Left renal pelvis (tissue), 4 donors: ENCODE results near the gene SNED1. TPM values are rescaled to one million over a fixed set of nuclear protein-coding genes. Genes with fewer than 3 reads are reported as not detected.

ENCODE experiments used
- DNase-seq, 4 donors: peaks; one replicate each; pipeline ENCODE4 v3.0.0-alpha.2; 2013; ENCODE audit warnings: low read depth in 4 of 4, low spot score in 3 of 4
- polyA plus RNA-seq, 4 donors: library from polyadenylated mRNA; unstranded; fragments of 120-200 nt; gene quantifications; one replicate each; pipeline ENCODE4 v1.2.1, GENCODE V29; 2013; ENCODE audit not compliant: insufficient read length in 4 of 4

The SNED1 gene
- polyA plus RNA-seq, 4 donors, result 7.3 to 10.8 (median 8.6) TPM

DNA sequence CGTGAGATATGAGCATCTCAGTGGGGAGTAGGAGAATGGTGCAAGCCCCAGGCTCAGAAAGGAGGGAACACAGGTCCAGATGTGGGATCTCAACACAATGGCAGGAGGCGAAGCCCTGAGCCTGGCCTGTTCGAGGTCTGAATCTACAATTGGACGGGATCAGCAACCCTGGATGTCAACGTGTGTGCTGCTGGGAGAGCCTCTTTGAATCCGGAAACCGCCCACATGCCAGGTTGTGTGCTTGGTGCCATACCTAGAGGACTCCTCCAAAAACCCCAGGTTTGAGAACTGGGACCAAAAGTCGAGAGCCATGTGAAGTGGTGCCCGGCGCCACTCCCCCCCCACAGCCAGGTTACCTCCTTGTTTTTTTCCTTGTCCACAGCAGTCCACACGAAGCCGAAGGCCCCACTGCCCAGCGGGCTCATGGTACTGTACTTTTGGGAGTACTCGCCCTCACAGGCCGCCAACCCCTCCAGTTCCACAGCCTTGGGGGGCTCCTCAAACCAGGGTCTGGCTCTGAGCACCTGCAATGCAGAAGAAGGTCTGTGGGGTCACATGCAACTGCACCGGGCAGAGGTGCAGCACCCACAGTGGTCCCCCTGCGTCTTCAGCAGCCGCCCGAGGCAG lies 124.1 kb downstream of the SNED1 start:
- DNase-seq, result no peak

DNA sequence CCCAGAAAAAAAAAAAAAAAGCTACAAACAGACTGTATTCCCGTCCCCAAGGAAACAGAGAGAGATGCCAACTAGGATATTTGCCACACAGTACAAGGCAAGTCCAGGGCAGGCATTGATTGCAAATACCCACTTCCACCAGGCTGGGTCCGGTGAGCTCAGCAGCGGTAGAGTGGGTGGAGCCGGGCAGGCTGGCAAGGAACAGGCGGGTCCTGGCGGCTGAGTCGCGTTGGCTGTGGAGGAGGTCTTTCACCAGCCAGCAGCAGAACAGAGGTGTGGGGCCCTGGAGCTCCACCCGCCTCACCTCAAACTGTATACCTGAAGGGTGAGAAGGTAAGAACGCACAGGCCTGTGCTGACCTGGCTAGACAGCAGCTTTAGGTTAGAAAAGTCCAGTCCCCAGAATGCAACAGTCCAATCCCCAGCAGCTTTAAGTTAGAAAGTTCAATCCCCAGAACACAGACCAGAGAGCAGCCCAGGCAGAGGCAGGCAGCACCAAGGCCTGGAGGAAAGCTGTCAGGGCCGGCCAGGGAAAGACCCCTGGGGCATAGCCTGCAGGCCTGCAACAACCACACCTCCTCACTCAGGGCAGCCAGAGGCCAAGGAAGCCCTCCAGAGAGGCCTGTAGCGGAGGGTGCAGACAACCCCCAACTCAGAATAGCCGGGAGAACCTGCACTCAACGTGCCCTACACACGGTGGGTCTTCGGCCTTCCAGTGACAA lies 125.6 kb downstream of the SNED1 start:
- no peak for DNase-seq

DNA sequence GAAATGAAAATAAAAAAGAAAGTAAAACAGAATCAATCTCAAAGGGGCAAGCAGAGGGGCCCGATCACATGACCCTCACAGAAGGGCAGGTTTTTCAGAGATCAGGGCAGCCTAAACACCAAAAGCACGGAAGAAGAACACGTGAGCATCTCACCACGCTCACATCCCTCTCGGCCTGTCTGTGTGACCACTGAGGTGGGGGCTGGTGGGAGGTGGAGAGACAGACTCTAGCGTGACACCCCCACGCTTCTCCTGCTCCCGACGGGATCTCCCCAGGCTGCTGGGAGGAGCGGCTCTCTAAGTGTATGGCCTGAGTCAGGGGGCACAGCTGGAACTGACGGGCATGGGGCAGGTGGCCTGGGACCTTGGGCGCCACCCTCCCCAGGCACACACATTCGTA lies 127.2 kb downstream of the SNED1 start:
- no peak for DNase-seq

DNA sequence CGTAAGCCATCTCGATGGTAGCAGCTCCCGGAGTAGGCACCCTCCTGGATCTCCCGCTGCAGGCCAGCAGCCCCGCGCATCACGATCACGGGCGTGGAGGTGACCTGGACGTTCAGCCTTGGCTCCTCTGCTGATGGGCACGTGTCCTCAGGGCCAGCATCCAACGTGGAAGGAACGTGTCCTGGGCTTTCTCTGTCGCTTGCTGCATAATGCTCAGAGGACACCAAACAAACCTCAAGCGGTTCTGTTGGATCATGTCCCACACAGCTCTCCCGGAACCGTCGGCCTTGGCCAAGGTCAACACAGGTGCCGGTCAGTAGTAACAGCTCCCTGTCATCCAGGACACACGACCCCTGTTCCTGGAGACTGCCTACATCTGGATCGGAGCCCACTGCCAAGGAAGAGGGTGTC lies 127.8 kb downstream of the SNED1 start:
- no peak for DNase-seq

GRCh38 chr2:241126771-241127202 lies 128.4 kb downstream of the SNED1 start:
- no peak for DNase-seq

DNA sequence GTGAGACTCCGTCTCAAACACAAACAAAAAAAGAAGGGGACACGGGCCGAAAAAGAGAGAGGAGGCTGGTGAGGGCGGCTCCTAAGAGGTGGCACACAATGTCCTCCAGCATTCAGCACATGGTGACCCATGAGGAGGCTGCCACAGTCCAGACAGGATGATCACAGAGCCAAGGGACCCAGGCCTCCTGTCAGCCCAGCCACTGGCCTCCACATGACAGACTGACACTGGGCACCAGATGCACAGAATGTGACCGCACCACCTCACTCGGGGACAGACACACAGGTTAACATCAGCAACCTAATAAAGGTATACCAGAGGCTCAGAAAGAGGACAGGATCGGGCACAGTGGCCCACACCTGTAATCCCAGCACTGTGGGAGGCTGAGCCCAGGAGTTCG lies 129.8 kb downstream of the SNED1 start:
- DNase-seq, result no peak

DNA sequence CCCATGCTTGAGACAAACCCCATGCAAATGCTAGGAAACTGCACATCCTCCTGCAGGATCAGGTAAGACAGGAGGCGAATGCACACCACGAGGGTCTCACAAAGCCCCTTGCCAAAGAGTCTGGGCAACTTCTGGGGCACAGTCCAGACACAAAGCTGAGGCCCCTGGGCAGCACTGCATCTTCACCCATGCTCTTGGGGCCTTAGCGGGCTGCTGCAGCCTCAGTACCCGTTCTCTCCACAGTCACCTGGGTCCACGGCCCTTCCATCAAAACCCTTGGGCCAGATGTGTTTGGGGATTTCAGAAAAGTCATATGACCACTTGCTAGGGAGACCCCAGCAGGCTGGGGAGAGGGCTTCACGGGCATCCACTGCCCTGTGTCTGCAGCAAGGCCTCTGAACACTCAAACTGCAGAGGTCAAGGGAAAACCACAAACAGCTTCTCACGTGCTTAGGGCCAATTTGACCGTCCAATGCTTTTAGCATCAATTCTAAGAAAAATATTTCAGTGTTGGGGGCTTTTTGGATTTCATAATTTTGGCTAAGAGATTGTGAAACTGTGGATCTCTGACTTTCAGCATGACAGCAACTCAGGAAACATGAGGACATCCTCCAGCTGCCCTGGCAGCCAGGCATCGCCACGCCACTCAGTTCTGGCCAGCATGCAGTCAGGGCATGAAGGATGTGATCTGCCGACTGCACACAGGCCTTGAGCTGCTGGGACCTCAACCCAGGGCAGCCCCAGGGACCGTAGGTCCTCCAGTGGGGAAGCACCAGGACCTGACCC lies 130.9 kb downstream of the SNED1 start:
- no peak for DNase-seq

DNA sequence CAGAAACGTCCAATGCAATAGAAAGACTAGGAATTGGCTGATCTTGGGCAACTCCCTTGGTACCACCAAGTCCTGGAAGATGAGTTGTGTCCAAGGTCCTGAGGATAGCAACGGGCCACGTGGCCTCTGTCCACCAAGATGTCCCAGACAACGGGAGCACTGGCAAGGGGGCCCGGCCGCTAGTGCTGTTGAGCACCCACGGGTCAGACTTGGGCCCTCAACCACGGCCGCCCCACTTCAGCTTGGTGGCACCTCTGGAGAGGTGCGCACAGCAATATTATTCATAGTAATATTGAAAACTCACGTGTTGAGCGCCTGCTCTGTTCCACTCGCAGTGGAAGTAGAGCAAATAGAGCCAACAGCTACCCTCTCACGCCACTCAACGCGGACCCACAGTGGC lies 131.9 kb downstream of the SNED1 start:
- no peak for DNase-seq

DNA sequence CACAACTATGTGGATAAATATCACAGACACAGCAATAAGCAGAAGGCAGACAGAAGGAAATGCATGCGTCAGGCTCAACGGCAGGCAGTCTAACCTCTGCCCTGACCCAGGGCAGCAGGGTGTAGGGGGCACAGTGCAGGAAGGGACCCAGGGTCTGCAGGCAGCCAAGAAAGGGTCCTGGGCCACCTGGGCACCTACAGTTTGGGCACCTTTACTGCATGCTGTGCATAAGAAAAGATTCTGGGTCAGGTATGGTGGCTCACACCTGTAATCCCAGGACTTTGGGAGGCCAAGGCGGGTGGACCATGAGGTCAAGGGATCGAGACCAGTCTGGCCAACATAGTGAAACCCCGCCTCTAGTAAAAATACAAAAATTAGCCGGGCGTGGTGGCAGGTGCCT lies 133.1 kb downstream of the SNED1 start:
- DNase-seq, result no peak

- no peak for DNase-seq
Observed at GRCh38 chr2:241132538-241133435, 134.4 kb downstream of the SNED1 start.

DNA sequence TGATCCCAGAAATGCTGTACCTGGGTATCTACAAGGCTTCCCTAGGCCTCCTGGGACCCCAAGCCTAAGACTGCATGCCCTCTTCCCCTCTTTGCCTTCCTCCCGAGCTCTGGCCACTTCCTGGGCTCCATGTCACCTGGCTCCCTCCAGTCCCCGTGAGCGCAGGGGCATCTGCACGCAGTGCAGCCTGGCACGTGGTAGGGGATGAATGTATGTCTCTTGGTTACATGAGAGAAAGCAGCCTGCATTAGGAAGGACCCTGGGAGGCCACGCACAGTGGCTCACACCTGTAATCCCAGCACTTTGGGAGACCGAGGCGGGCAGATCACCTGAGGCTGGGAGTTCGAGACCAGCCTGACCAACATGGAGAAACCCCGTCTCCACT lies 135.0 kb downstream of the SNED1 start:
- DNase-seq, result no peak

DNA sequence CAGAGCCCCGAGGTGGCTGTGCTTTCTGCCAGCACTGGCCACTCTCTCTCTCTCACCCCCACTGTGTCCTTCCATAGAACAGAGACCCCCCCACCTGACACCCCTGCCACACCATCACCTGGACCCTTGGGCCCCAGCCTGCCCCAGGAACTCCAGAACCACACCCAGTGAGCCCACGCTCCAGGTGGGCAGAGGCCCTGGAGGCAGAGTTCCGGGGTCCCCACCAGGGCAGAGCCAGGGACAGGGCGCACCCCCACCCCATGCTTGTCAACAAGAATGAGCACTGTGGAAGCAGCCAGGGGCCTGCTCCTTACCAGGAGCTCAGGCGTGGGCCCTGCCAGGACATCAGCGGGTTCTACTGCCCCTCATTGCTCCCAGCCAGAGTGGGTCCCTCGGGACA lies 136.3 kb downstream of the SNED1 start:
- no peak for DNase-seq

- DNase-seq, result no peak
Observed at GRCh38 chr2:241135737-241136136, 137.3 kb downstream of the SNED1 start.

GRCh38 chr2:241136191-241136590 lies 137.8 kb downstream of the SNED1 start:
- no peak for DNase-seq

- DNase-seq, result no peak
Observed at GRCh38 chr2:241136661-241137260, 138.3 kb downstream of the SNED1 start.

- DNase-seq, result no peak
Observed at GRCh38 chr2:241137276-241138190, 139.1 kb downstream of the SNED1 start.

DNA sequence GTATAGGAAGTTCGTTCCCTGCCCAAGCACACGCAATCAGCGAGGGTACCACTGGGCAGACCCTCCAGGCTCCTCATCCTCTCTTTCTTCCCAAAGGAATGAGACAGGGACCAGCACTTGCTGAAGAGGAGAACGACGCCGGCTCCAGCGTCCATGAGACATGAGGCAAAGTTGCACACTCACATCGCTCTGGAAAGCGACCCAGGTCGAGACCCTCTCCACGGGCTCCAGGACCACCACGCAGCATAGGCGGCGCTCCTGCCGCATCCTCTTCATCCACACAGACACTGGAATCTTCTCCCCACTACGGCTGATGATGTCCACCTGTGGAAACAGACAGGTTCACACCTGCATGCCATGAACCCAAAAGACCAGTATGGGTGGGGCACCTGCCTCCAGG lies 140.1 kb downstream of the SNED1 start:
- no peak for DNase-seq

- no peak for DNase-seq
Observed at GRCh38 chr2:241139531-241140444, 141.4 kb downstream of the SNED1 start.
